Measurements from ENCODE around the gene WDR5. TPM values are rescaled to one million over a fixed set of nuclear protein-coding genes. Genes with fewer than 3 reads are reported as not detected.

The WDR5 gene
- total and polyA plus RNA-seq, 2 experiments from 2014 or later = 37.0 to 56.6 TPM

DNA sequence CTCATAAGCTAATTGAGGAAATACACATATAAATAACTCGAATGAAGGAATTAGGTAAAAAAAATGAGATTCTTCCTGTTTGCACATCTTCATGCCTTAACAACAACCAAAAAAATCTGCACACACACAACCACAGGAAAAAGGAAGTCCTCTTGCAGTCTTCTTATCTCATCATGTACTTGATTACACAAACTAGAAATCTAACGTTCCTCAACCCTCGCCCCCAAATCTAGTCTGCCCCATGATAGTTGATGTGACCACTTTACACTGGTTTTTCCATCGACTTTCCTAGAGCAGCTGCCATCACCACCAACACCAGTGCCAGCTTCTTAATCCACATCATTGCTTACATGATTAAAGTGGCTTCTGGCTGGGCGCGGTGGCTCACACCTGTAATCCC is 59.7 kb downstream of the WDR5 start:
- no peaks in the 10 kb centered on the region for H3K79me2 ChIP-seq (replicated peaks; ENCODE audit: insufficient read depth)
- H3K4me3 ChIP-seq = no peak overlapping the region
- no peaks in the 10 kb centered on the region for H3K27me3 ChIP-seq (ENCODE audit: insufficient read depth)
- ATAC-seq (no peak), DNase-seq (ENCODE audit: low spot score) (no peak)
- H3K27ac ChIP-seq (ENCODE audit: low read depth) = no peak overlapping the region
- H3K4me1 ChIP-seq (ENCODE audit: insufficient read depth) = no peaks in the 10 kb centered on the region
- Mint-ChIP-seq H3K27me3 (ENCODE audit: insufficient read depth, low read depth, poor library complexity) (peaks cover 4% of the 10 kb centered on the region), H3K36me3 (ENCODE audit: low read depth) (no peaks in the 10 kb centered on the region; the same call in 2 of the 3 replicates), H3K9me3 (no peaks in the 10 kb centered on the region), H3K27ac (no peak overlapping the region), H3K4me1 (no peaks in the 10 kb centered on the region; the same call in 2 of the 3 replicates), H3K4me3 (no peak overlapping the region)
- H3K36me3 ChIP-seq (ENCODE audit: insufficient read depth) = no peaks in the 10 kb centered on the region
- no peak overlapping the region for H2AFZ ChIP-seq
- H3K4me2 ChIP-seq = no peak overlapping the region
- H3F3A ChIP-seq (replicated peaks; ENCODE audit: low read depth) = no peaks in the 10 kb centered on the region
- H4K20me1 ChIP-seq (replicated peaks; ENCODE audit: insufficient read depth) = no peaks in the 10 kb centered on the region
- no peaks in the 10 kb centered on the region for H3K9me2 ChIP-seq (ENCODE audit: insufficient read depth)
- TF ChIP-seq NANOG (IDR thresholded peaks at IDR 0.05; ENCODE audit: borderline replicate concordance) (no peak), ETS1 (IDR thresholded peaks at IDR 0.05) (no peak), ZNF331 (CRISPR knock-in tag; IDR thresholded peaks at IDR 0.05; ENCODE audit: low read depth) (no peak), STAT1 (IDR thresholded peaks at IDR 0.05; ENCODE audit: unreplicated experiment) (no peak)
- TF ChIP-seq, protein P1, sequence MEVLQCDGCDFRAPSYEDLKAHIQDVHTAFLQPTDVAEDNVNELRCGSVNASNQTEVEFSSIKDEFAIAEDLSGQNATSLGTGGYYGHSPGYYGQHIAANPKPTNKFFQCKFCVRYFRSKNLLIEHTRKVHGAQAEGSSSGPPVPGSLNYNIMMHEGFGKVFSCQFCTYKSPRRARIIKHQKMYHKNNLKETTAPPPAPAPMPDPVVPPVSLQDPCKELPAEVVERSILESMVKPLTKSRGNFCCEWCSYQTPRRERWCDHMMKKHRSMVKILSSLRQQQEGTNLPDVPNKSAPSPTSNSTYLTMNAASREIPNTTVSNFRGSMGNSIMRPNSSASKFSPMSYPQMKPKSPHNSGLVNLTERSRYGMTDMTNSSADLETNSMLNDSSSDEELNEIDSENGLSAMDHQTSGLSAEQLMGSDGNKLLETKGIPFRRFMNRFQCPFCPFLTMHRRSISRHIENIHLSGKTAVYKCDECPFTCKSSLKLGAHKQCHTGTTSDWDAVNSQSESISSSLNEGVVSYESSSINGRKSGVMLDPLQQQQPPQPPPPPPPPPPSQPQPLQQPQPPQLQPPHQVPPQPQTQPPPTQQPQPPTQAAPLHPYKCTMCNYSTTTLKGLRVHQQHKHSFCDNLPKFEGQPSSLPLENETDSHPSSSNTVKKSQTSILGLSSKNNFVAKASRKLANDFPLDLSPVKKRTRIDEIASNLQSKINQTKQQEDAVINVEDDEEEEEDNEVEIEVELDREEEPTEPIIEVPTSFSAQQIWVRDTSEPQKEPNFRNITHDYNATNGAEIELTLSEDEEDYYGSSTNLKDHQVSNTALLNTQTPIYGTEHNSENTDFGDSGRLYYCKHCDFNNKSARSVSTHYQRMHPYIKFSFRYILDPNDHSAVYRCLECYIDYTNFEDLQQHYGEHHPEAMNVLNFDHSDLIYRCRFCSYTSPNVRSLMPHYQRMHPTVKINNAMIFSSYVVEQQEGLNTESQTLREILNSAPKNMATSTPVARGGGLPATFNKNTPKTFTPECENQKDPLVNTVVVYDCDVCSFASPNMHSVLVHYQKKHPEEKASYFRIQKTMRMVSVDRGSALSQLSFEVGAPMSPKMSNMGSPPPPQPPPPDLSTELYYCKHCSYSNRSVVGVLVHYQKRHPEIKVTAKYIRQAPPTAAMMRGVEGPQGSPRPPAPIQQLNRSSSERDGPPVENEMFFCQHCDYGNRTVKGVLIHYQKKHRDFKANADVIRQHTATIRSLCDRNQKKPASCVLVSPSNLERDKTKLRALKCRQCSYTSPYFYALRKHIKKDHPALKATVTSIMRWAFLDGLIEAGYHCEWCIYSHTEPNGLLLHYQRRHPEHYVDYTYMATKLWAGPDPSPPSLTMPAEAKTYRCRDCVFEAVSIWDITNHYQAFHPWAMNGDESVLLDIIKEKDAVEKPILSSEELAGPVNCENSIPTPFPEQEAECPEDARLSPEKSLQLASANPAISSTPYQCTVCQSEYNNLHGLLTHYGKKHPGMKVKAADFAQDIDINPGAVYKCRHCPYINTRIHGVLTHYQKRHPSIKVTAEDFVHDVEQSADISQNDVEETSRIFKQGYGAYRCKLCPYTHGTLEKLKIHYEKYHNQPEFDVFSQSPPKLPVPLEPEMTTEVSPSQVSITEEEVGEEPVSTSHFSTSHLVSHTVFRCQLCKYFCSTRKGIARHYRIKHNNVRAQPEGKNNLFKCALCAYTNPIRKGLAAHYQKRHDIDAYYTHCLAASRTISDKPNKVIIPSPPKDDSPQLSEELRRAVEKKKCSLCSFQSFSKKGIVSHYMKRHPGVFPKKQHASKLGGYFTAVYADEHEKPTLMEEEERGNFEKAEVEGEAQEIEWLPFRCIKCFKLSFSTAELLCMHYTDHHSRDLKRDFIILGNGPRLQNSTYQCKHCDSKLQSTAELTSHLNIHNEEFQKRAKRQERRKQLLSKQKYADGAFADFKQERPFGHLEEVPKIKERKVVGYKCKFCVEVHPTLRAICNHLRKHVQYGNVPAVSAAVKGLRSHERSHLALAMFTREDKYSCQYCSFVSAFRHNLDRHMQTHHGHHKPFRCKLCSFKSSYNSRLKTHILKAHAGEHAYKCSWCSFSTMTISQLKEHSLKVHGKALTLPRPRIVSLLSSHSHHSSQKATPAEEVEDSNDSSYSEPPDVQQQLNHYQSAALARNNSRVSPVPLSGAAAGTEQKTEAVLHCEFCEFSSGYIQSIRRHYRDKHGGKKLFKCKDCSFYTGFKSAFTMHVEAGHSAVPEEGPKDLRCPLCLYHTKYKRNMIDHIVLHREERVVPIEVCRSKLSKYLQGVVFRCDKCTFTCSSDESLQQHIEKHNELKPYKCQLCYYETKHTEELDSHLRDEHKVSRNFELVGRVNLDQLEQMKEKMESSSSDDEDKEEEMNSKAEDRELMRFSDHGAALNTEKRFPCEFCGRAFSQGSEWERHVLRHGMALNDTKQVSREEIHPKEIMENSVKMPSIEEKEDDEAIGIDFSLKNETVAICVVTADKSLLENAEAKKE (CRISPR knock-in tag; IDR thresholded peaks at IDR 0.05) = no peak

- no peak overlapping the region for H3K4me2 ChIP-seq
- H3K27ac ChIP-seq (ENCODE audit: low read depth) = no peak overlapping the region
- no peaks in the 10 kb centered on the region for H3K9me2 ChIP-seq (ENCODE audit: insufficient read depth)
- H3K27me3 Mint-ChIP-seq (ENCODE audit: insufficient read depth, low read depth, poor library complexity) = peaks cover 1% of the 10 kb centered on the region
- DNase-seq (ENCODE audit: low spot score) = no peak
- H3K4me1 Mint-ChIP-seq = no peaks in the 10 kb centered on the region; the same call in 2 of the 3 replicates
- no peak overlapping the region for H3K4me3 Mint-ChIP-seq
- no peak for ATAC-seq
- no peaks in the 10 kb centered on the region for H3K9me3 Mint-ChIP-seq
- H3F3A ChIP-seq (replicated peaks; ENCODE audit: low read depth) = no peaks in the 10 kb centered on the region
- no peaks in the 10 kb centered on the region; the same call in 2 of the 3 replicates for H3K36me3 Mint-ChIP-seq (ENCODE audit: low read depth)
- H3K27ac Mint-ChIP-seq = no peak overlapping the region
- H3K27me3 ChIP-seq (ENCODE audit: insufficient read depth) = no peaks in the 10 kb centered on the region
- no peaks in the 10 kb centered on the region for H4K20me1 ChIP-seq (replicated peaks; ENCODE audit: insufficient read depth)
- H2AFZ ChIP-seq = no peak overlapping the region
- H3K4me1 ChIP-seq (ENCODE audit: insufficient read depth) = no peaks in the 10 kb centered on the region
- H3K79me2 ChIP-seq (replicated peaks; ENCODE audit: insufficient read depth) = no peaks in the 10 kb centered on the region
- H3K4me3 ChIP-seq = no peak overlapping the region
- H3K36me3 ChIP-seq (ENCODE audit: insufficient read depth) = no peaks in the 10 kb centered on the region
- TF ChIP-seq CTCF (conservative IDR thresholded peaks at IDR 0.05; ENCODE audit: low read depth in 2 of 2) (no peak), POLR2AphosphoS5 (IDR thresholded peaks at IDR 0.05; ENCODE audit: low read depth) (no peak), REST (IDR thresholded peaks at IDR 0.05; ENCODE audit: unreplicated experiment) (no peak), ZNF114 (CRISPR knock-in tag; IDR thresholded peaks at IDR 0.05) (no peak)
Observed at GRCh38 chr9:134196911-134197310, 61.0 kb downstream of the WDR5 start.
